NT2/D1 (cell line): ENCODE data around the gene TMC6.
A peak's percentile ranks its signal among the peaks of the same experiment; 100 is the strongest.
"Not testable (repeated sequence)": the region's sequence is repeated elsewhere in the genome, so short reads cannot be mapped to it uniquely, and the experiment has no call there.

ENCODE experiments used
- DNase-seq: peaks from one replicate; pipeline ENCODE4 v3.0.0-alpha.2; 2011; ENCODE audit warnings: low read depth, low spot score
- H3K27me3 ChIP-seq: 2 replicates; pipeline ENCODE4 v1.6.0; 2011; ENCODE audit warnings: mild to moderate bottlenecking; ENCODE audit not compliant: insufficient read length, insufficient read depth
- H3K36me3 ChIP-seq: 2 replicates; pipeline ENCODE4 v1.6.1; 2011; ENCODE audit warnings: mild to moderate bottlenecking, low read length, mixed read lengths; ENCODE audit not compliant: insufficient read depth, insufficient read length
- H3K4me1 ChIP-seq: 2 replicates; pipeline ENCODE4 v1.5.1; 2011; ENCODE audit not compliant: insufficient read depth, insufficient read length
- H3K4me3 ChIP-seq: 2 replicates; pipeline ENCODE4 v1.5.1; 2011; ENCODE audit warnings: low read depth; ENCODE audit not compliant: insufficient read length
- H3K9ac ChIP-seq: 2 replicates; pipeline ENCODE4 v1.6.0; 2011; ENCODE audit warnings: low read depth; ENCODE audit not compliant: insufficient read length
- H3K9me3 ChIP-seq: 2 replicates; pipeline ENCODE4 v1.5.1; 2011; ENCODE audit warnings: mild to moderate bottlenecking, low read length; ENCODE audit not compliant: insufficient read depth
- SUZ12 ChIP-seq: IDR thresholded peaks from 2 replicates; pipeline ENCODE4 v1.6.1; 2011; ENCODE audit not compliant: insufficient read length, insufficient read depth; ENCODE audit errors: extremely low read depth
- YY1 ChIP-seq: IDR thresholded peaks from 2 replicates; pipeline ENCODE4 v1.6.1; 2011; ENCODE audit not compliant: insufficient read length, insufficient read depth
- ZNF274 ChIP-seq: IDR thresholded peaks from 2 replicates; pipeline ENCODE4 v1.6.1; 2011; ENCODE audit warnings: mild to moderate bottlenecking, low read depth, low read length

The TMC6 gene

GRCh38 chr17:78142119-78142861 lies 13.7 kb upstream of the TMC6 start:
- no peak for DNase-seq
- TF ChIP-seq SUZ12 = no peak
- no peak for TF ChIP-seq YY1
- TF ChIP-seq ZNF274 = no peak
- Histone ChIP-seq H3K36me3 (no peaks in the 10 kb centered on the region), H3K9ac (no peak overlapping the region), H3K4me3 (no peak overlapping the region), H3K4me1 (peaks cover 27% of the 10 kb centered on the region), H3K27me3 (peaks cover 2% of the 10 kb centered on the region), H3K9me3 (no peaks in the 10 kb centered on the region)

DNA sequence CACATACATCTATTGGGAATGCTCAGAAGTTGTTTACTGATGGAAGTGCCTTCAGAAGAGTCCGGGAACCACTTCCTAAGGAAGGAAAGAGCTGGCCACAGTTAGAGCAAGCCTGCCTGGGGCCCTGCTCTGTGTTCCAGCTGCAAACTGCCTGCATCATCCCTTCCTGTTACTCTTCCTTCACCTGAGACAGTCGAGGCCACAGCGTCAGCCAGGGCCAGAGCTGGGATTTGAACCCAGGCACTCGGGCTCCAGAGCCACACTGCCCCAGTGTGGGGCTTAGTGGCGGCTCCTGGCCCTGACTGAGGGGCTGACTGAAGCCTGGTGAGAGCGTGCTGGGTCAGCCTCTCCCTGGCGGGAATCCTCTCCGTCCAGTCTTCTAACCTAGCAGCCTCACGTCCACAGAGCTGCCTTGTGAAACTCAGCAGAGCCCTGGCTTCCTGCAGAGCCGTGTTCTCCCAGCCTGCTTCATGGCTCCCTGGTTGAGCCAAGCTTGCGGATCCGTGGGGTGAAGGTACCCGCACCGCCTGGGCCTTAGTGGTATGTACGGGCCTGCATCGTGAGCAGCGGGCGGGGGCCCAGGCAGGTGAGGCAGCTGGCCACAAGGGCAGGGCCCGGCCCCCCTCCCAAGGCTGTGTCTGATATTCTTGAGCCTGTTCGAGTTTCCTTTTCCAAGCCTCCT lies 13.0 kb upstream of the TMC6 start:
- no peak for DNase-seq
- Histone ChIP-seq H3K9ac (no peak overlapping the region), H3K4me1 (peaks cover 25% of the 10 kb centered on the region), H3K27me3 (peaks cover 2% of the 10 kb centered on the region), H3K36me3 (no peaks in the 10 kb centered on the region), H3K9me3 (no peaks in the 10 kb centered on the region), H3K4me3 (no peak overlapping the region)
- TF ChIP-seq YY1 = no peak
- no peak for TF ChIP-seq ZNF274
- no peak for TF ChIP-seq SUZ12

DNA sequence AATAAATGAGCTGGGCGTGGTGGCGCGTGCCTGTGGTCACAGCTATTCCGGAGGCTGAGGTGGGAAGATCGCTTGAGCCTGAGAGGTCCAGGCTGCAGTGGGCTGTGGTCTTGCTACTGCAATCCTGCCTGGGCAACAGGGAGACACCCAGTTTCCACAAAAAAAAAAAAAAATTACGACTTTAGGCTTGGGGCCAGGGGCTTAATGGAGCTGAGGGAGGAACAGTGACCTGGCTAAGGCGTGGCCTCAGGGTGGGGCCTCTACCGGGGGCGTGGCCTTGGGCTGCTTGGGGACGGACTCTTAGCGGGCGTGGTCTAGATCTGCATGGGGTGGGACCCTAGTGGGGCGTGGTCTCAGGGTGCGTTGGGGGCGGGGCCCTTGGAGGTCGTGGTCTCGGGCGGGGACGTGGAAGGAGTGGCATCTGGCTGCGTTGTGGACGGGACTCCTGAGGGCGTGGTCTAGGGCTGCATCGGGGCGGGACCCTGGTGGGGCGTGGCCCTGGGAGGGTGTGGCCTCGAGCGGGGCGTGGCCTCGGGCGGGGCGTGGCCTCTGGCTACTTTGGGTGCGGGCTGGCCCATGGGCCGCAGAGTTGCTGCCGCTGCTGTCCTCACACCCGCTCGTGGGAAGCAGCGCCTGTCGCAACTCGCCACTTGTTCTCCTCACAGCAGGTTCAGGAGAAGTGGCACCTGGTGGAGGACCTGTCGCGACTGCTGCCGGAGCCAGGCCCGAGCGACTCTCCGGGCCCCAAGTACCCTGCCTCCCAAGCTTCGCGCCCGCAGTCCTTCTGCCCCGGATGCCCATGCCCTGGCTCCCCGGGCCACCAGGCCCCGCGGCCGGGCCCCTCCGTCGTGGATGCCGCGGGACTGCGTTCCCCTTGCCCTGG lies 11.9 kb upstream of the TMC6 start:
- DNase-seq = peak; percentile 91
- H3K9me3 ChIP-seq = no peaks in the 10 kb centered on the region
- H3K36me3 ChIP-seq = no peaks in the 10 kb centered on the region
- H3K27me3 ChIP-seq = peaks cover 2% of the 10 kb centered on the region
- peak overlapping the region; percentile 27 for H3K4me3 ChIP-seq
- H3K4me1 ChIP-seq = peaks cover 27% of the 10 kb centered on the region
- peak overlapping the region; percentile 76 for H3K9ac ChIP-seq
- TF ChIP-seq ZNF274 (no peak), YY1 (no peak), SUZ12 (no peak)

GRCh38 chr17:78139861-78140168 lies 11.3 kb upstream of the TMC6 start:
- not testable (repeated sequence) for H3K9ac ChIP-seq, H3K4me3 ChIP-seq, DNase-seq, H3K36me3 ChIP-seq, H3K27me3 ChIP-seq, H3K9me3 ChIP-seq
- H3K4me1 ChIP-seq = peaks cover 21% of the 10 kb centered on the region

DNA sequence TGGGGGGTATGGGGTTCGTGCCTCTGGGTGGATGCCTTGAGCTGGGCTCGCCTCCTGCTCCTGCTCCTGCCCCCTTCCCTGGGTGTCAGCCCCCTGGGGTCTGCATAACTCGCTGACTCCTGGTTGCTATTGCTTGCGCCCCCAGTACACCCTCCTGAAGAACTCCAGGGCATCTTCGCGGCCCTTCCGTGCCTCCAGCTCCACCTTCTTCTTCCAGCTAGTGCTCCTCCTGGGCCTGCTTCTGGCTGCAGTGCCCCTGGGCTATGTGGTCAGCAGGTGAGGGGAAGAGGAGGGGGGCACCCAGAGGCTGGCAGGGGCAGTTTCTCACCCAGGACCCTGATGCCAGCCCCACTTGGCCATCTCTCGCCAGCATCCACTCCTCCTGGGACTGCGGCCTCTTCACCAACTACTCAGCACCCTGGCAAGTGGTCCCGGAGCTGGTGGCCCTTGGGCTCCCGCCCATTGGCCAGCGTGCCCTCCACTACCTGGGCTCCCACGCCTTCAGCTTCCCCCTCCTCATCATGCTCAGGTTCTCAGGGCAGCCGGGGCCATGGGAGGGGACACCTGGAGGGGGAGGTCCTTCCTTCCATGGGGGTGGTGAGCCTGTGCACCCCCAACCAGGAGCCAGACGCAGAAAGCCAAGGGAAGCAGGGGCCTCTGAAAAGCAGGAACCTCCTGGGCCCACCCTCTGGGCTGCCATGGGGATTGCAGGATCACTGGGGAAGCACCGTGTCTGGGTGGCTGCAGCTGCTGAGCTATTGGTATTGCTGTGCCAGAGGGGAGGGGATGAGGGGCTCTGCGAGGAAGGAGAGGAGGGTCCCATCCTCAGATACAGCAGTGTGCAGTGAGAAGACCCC lies 9.9 kb upstream of the TMC6 start:
- TF ChIP-seq YY1 = no peak
- no peak for TF ChIP-seq SUZ12
- TF ChIP-seq ZNF274 = no peak
- Histone ChIP-seq H3K9ac (no peak overlapping the region), H3K9me3 (no peaks in the 10 kb centered on the region), H3K27me3 (peaks cover 10% of the 10 kb centered on the region), H3K4me3 (no peak overlapping the region), H3K4me1 (peaks cover 21% of the 10 kb centered on the region), H3K36me3 (no peaks in the 10 kb centered on the region)
- no peak for DNase-seq

DNA sequence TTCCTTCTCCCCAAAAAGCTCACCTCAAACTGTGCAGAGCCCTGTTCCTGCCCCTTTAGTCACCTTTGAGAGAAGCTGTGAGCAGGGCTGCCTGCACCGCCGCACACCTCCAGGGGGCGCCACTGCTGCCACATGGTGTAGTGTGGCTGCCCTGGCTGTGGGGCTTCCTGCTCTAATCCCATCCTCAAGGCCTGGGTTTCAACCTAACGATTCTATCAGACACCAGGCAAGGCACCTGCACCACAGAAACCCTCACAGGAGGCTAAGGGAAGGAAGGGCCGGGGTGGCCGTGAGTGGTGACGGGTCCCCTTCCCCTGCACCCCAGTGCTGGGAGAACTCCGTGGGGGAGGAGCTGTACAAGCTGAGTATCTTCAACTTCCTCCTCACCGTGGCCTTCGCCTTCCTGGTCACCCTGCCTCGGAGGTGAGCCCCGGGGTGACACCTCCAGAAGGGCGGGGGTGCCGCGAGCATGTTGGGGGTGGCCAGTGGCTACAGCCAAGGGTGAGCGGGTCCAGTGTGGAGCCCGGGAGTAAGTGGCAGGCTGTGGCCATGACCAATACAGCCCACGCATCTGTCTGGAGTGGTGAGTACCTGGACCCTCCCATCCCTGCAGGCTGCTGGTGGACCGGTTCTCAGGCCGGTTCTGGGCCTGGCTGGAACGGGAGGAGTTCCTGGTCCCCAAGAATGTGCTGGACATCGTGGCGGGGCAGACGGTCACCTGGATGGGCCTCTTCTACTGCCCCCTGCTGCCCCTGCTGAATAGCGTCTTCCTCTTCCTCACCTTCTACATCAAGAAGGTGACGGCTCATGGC lies 9.0 kb upstream of the TMC6 start:
- Histone ChIP-seq H3K36me3 (no peaks in the 10 kb centered on the region), H3K4me3 (no peak overlapping the region), H3K4me1 (peaks cover 24% of the 10 kb centered on the region), H3K27me3 (peaks cover 19% of the 10 kb centered on the region), H3K9me3 (no peaks in the 10 kb centered on the region), H3K9ac (no peak overlapping the region)
- no peak for DNase-seq
- TF ChIP-seq ZNF274 (no peak), YY1 (no peak), SUZ12 (no peak)
